Activated gamma-delta T cell treated with anti-CD3 and anti-CD28 coated beads, Interleukin-2, amount 50 U/mL, for 16 hours (primary cell): ENCODE data around the gene TDRD7.
"Not testable (repeated sequence)": the region's sequence is repeated elsewhere in the genome, so short reads cannot be mapped to it uniquely, and the experiment has no call there.

Experiments
- DNase-seq: peaks from one replicate; pipeline ENCODE4 v3.0.0-alpha.2; 2020; ENCODE audit warnings: low read depth

Gene TDRD7

GRCh38 chr9:97479496-97480159 is 67.7 kb downstream of the TDRD7 start:
- DNase-seq = no peak

GRCh38 chr9:97480174-97480573 is 68.3 kb downstream of the TDRD7 start:
- no peak for DNase-seq

- no peak for DNase-seq
These were observed 68.9 kb downstream of the TDRD7 start for GRCh38 chr9:97480749-97481148.

GRCh38 chr9:97484134-97484533 is 72.2 kb downstream of the TDRD7 start:
- no peak for DNase-seq

- DNase-seq = no peak
These were observed 75.2 kb downstream of the TDRD7 start for GRCh38 chr9:97487107-97487506.

GRCh38 chr9:97487861-97488260 is 76.0 kb downstream of the TDRD7 start:
- DNase-seq = no peak

- no peak for DNase-seq
These were observed 79.5 kb downstream of the TDRD7 start for GRCh38 chr9:97491216-97491999.

GRCh38 chr9:97497558-97498375 is 85.9 kb downstream of the TDRD7 start:
- DNase-seq = not testable (repeated sequence)

- DNase-seq = not testable (repeated sequence)
These were observed 87.0 kb downstream of the TDRD7 start for GRCh38 chr9:97498846-97499245.

GRCh38 chr9:97500263-97500662 is 88.4 kb downstream of the TDRD7 start:
- DNase-seq = no peak

- DNase-seq = no peak
These were observed 88.9 kb downstream of the TDRD7 start for GRCh38 chr9:97500765-97501176.

GRCh38 chr9:97501177-97501971 is 89.5 kb downstream of the TDRD7 start, which contains the start of gene TMOD1:
Gene TMOD1 (plus strand): TSS chr9:97501666. CDS start chr9:97524189, 22,523 bp downstream.
- DNase-seq = no peak

- DNase-seq = no peak
These were observed 90.0 kb downstream of the TDRD7 start for GRCh38 chr9:97501972-97502221.

- DNase-seq = no peak
These were observed 90.5 kb downstream of the TDRD7 start for GRCh38 chr9:97502222-97502983.

- DNase-seq = no peak
These were observed 91.3 kb downstream of the TDRD7 start for GRCh38 chr9:97502984-97503861.

- no peak for DNase-seq
These were observed 91.9 kb downstream of the TDRD7 start for GRCh38 chr9:97503862-97504210.

GRCh38 chr9:97504381-97505216 is 92.7 kb downstream of the TDRD7 start:
- no peak for DNase-seq

- DNase-seq = no peak
These were observed 93.9 kb downstream of the TDRD7 start for GRCh38 chr9:97505845-97506244.

- no peak for DNase-seq
These were observed 94.4 kb downstream of the TDRD7 start for GRCh38 chr9:97506306-97506705.
